ENCODE results near the gene ADM2.
"Not testable (repeated sequence)": the region's sequence is repeated elsewhere in the genome, so short reads cannot be mapped to it uniquely, and the experiment has no call there.

The ADM2 gene

DNA sequence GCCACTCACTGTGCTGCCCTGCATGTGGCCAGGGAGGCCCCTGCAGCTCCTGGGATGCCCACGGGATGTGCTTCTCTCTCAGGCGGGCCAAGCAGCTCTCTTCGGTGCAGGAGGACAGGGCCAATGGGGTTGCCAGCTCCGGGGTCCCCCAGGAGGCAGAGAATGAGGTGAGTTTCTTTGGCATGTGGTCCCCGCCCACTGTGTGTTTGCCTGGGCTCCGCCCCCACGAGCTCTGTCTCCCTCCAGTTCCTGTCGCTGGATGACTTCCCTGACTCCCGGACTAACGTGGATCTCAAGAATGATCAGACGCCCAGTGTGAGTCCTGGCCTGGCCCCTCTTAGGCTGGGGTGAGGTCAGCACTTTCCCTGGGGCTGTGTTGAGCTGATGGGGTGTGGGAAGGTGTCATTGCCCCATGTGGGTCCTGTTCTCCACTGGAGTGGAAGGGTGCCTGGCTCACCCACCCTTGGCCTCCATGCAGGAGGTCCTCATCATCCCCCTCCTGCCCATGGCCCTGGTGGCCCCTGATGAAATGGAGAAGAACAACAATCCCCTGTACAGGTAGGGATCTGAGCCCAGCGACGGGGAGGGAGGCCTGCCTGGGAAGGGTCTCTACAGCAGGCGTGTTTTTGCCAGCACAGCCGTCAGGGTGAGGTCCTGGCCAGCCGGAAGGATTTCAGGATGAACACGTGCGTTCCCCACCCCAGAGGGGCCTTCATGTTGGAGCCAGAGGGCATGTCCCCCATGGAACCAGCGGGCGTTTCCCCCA, 36.3 kb downstream of the ADM2 start:
- no peak overlapping the region for H3K27ac Mint-ChIP-seq (ENCODE audit: low read depth)
- no peaks in the 10 kb centered on the region for H3K27me3 Mint-ChIP-seq
- no peaks in the 10 kb centered on the region for H3K9me3 Mint-ChIP-seq
- H3K4me3 Mint-ChIP-seq: no peak overlapping the region
- H3K36me3 Mint-ChIP-seq (ENCODE audit: insufficient read depth): peaks cover 38% of the 10 kb centered on the region
- no peak for ATAC-seq (replicated peaks; ENCODE audit: extremely low read depth, poor library complexity, severe bottlenecking)
- no peak for DNase-seq (ENCODE audit: low spot score in 2 of 2)
- peaks cover 7% of the 10 kb centered on the region for H3K4me1 Mint-ChIP-seq

DNA sequence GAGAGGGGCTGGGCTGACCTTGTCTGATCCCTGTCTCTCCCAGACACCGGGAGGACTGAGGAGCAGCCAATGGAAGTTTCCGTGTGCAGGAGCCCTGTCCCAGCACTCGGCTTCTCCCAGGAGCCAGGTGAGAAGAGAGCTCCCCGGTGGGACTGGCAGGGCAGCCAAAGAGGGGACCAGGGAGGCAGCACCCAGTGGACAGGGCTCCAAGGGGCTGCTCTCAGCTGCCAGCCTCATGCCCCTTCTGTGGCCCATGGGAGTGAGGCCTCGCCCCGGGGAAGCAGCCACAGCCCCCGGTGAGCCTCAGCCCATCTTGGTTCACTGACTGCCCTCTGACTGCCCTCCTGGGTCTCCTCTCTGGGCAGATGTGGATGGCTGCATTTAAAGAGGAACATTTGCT, 37.3 kb downstream of the ADM2 start:
- H3K9me3 Mint-ChIP-seq: no peaks in the 10 kb centered on the region
- ATAC-seq (replicated peaks; ENCODE audit: extremely low read depth, poor library complexity, severe bottlenecking): no peak
- H3K4me3 Mint-ChIP-seq: no peak overlapping the region
- no peak overlapping the region for H3K27ac Mint-ChIP-seq (ENCODE audit: low read depth)
- no peaks in the 10 kb centered on the region for H3K27me3 Mint-ChIP-seq
- no peak for DNase-seq (ENCODE audit: low spot score in 2 of 2)
- H3K4me1 Mint-ChIP-seq: peaks cover 11% of the 10 kb centered on the region
- H3K36me3 Mint-ChIP-seq (ENCODE audit: insufficient read depth): peaks cover 44% of the 10 kb centered on the region

DNA sequence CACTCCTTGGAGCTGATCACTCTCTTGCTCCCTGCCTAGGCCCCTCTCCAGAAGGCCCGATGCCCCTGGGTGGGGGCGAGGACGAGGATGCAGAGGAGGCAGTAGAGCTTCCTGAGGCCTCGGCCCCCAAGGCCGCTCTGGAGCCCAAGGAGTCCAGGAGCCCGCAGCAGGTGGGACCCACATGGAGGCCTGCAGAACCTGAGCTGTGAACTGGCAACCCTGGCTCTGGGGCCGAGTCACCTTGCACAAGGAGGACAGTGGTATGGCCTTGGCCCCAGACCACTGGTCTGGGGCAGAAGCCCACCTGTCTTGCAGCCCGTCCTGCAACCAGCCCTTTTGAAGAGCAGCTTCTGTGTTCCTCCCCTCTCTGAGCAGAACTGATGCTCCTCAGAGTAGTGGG, 37.8 kb downstream of the ADM2 start:
- ATAC-seq (replicated peaks; ENCODE audit: extremely low read depth, poor library complexity, severe bottlenecking) (no peak), DNase-seq (ENCODE audit: low spot score in 2 of 2) (no peak)
- Mint-ChIP-seq H3K27me3 (no peaks in the 10 kb centered on the region), H3K9me3 (no peaks in the 10 kb centered on the region), H3K27ac (ENCODE audit: low read depth) (no peak overlapping the region), H3K4me3 (no peak overlapping the region), H3K4me1 (peaks cover 12% of the 10 kb centered on the region), H3K36me3 (ENCODE audit: insufficient read depth) (peaks cover 49% of the 10 kb centered on the region)

DNA sequence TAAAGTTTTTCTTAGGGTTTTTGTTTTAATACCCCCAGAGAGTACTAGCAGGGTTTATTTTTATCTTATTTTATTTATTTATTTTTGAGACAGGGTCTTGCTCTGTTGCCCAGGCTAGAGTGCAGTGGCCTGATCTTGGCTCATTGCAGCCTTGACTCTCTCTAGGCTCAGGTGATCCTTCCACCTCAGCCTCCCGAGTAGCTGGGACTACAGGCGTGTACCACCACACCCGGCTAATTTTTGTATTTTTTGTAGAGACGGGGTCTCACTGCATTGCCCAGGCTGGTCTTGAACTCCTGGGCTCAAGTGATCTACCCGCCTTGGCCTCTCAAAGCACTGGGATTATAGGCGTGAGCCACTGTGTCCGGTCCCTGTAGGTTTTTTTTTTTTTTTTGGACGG, 38.8 kb downstream of the ADM2 start:
- not testable (repeated sequence) for DNase-seq (ENCODE audit: low spot score in 2 of 2); ATAC-seq (replicated peaks; ENCODE audit: extremely low read depth, poor library complexity, severe bottlenecking); H3K9me3 Mint-ChIP-seq; H3K27ac Mint-ChIP-seq (ENCODE audit: low read depth); H3K4me3 Mint-ChIP-seq; H3K27me3 Mint-ChIP-seq
- H3K36me3 Mint-ChIP-seq (ENCODE audit: insufficient read depth): peaks cover 54% of the 10 kb centered on the region
- H3K4me1 Mint-ChIP-seq: peaks cover 21% of the 10 kb centered on the region

DNA sequence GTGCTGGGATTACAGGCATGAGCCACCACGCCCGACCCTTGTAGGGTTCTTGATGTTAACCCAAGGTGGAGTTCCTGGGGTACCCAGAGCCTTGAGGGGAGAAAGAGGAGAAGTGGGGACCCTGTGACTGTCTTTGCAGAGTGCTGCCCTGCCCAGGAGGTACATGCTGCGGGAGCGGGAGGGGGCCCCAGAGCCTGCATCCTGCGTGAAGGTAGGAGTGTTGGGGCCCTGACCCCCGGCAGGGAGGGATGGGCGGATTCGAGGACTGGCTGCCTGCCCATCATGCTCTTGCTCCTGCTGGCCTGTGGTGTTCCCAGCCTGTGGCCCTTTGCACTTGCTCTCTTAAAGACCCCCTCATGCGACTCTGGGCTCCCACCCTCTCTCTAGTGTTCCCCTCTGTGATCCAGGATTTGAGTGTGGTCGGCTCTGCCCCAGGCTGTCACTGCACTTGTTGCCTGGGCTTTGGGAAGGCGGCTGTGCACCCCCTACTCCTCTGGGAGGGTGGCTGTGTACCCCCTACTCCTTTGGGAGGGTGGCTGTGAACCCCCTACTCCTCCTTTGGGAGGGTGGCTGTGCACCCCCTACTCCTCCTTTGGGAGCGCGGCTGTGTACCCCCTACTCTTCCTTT, 39.6 kb downstream of the ADM2 start:
- Mint-ChIP-seq H3K4me1 (peaks cover 16% of the 10 kb centered on the region), H3K9me3 (no peaks in the 10 kb centered on the region), H3K36me3 (ENCODE audit: insufficient read depth) (peaks cover 59% of the 10 kb centered on the region), H3K4me3 (no peak overlapping the region), H3K27ac (ENCODE audit: low read depth) (no peak overlapping the region), H3K27me3 (no peaks in the 10 kb centered on the region)
- ATAC-seq (replicated peaks; ENCODE audit: extremely low read depth, poor library complexity, severe bottlenecking) (no peak), DNase-seq (ENCODE audit: low spot score in 2 of 2) (no peak)

DNA sequence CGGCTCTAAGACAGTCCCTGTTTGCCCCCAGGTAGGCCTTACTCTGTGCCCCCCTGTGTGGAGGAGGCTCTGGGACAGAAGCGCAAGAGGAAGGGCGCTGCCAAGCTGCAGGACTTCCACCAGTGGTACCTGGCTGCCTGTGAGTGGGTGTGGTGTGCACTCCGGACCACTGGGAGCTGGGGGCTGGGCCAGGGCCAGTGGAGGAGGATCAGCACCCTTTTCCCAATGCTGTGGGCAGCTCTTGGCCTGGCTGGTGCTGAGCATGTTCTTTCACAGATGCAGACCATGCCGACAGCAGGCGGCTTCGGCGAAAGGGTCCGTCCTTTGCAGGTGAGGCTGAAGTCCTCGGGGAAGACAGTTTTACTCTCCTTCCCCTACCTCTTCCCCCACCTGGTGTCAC, 40.4 kb downstream of the ADM2 start:
- DNase-seq (ENCODE audit: low spot score in 2 of 2): no peak
- Mint-ChIP-seq H3K27me3 (no peaks in the 10 kb centered on the region), H3K4me3 (no peak overlapping the region), H3K27ac (ENCODE audit: low read depth) (peak overlapping the region; percentile 19), H3K9me3 (no peaks in the 10 kb centered on the region), H3K4me1 (peaks cover 16% of the 10 kb centered on the region), H3K36me3 (ENCODE audit: insufficient read depth) (peaks cover 55% of the 10 kb centered on the region)
- ATAC-seq (replicated peaks; ENCODE audit: extremely low read depth, poor library complexity, severe bottlenecking): no peak

DNA sequence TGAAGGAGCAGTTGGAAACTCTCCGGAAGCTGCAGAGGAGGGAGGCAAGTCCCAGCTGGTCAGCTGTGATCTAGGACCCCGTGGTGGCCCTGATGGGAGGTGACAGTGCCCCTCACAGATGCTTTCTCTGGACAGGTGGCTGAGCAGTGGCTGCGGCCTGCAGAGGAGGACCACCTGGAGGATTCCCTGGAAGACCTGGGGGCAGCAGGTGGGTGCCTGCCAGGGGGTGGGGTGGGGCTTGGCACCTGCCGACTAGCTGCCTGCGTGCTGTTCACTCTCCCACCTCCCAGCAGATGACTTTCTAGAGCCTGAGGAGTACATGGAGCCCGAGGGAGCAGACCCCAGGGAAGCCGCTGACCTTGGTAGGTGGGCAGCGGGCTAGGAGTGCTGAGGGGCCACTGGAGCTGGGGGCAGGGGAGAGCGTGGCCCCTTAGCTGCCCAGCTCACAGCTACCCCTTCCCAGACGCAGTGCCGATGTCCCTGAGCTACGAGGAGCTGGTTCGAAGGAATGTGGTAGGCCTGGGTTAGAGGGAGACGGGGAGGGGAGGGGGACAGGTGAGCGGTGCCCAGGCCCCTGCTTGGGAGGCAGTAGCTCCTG, 41.0 kb downstream of the ADM2 start:
- ATAC-seq (replicated peaks; ENCODE audit: extremely low read depth, poor library complexity, severe bottlenecking) (no peak), DNase-seq (ENCODE audit: low spot score in 2 of 2) (no peak)
- Mint-ChIP-seq H3K4me3 (no peak overlapping the region), H3K27ac (ENCODE audit: low read depth) (peak overlapping the region; percentile 19), H3K4me1 (peaks cover 22% of the 10 kb centered on the region), H3K27me3 (no peaks in the 10 kb centered on the region), H3K36me3 (ENCODE audit: insufficient read depth) (peaks cover 57% of the 10 kb centered on the region), H3K9me3 (no peaks in the 10 kb centered on the region)

DNA sequence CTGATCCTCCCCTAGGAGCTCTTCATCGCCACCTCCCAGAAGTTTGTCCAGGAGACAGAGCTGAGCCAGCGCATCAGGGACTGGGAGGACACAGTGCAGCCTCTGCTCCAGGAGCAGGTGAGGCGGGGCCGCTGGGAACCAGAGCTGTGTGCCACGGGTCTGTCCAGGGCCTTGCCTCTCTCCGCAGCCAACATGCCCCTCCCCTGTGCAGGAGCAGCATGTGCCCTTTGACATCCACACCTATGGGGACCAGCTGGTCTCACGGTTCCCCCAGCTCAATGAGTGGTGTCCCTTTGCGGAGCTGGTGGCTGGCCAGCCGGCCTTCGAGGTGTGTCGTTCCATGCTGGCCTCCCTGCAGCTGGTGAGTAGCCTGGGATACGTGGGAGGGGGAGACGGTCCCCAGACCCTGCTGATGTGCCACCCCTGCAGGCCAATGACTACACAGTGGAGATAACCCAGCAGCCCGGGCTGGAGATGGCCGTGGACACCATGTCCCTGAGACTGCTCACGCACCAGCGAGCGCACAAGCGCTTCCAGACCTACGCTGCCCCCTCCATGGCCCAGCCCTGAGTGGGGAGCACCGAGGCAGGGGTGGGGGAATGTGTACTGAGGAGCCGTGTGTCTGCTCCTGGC, 41.6 kb downstream of the ADM2 start:
- H3K4me1 Mint-ChIP-seq: peaks cover 28% of the 10 kb centered on the region
- no peaks in the 10 kb centered on the region for H3K27me3 Mint-ChIP-seq
- DNase-seq (ENCODE audit: low spot score in 2 of 2): no peak
- no peaks in the 10 kb centered on the region for H3K9me3 Mint-ChIP-seq
- no peak overlapping the region for H3K27ac Mint-ChIP-seq (ENCODE audit: low read depth)
- ATAC-seq (replicated peaks; ENCODE audit: extremely low read depth, poor library complexity, severe bottlenecking): no peak
- no peak overlapping the region for H3K4me3 Mint-ChIP-seq
- peaks cover 54% of the 10 kb centered on the region for H3K36me3 Mint-ChIP-seq (ENCODE audit: insufficient read depth)

DNA sequence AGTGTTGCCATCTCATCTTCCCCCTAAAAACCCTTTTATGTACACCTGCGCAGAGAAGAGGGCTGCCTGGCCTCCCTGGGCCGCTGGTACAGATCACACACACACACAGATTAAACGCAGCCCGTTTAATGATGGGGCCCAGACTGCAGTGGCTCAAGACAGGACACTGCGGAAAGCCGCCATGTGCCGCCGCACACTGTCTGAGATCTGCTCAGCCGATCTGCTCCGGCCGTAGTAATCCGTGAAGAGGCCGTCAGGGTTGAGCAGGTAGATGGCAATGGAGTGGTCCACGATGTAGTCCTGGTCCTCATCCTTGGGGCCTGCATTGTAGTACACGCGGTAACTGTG, 42.1 kb downstream of the ADM2 start:
- no peaks in the 10 kb centered on the region for H3K9me3 Mint-ChIP-seq
- no peaks in the 10 kb centered on the region for H3K27me3 Mint-ChIP-seq
- H3K4me1 Mint-ChIP-seq: peaks cover 33% of the 10 kb centered on the region
- H3K36me3 Mint-ChIP-seq (ENCODE audit: insufficient read depth): peaks cover 50% of the 10 kb centered on the region
- no peak for ATAC-seq (replicated peaks; ENCODE audit: extremely low read depth, poor library complexity, severe bottlenecking)
- H3K4me3 Mint-ChIP-seq: peak overlapping the region; percentile 16
- no peak for DNase-seq (ENCODE audit: low spot score in 2 of 2)
- no peak overlapping the region for H3K27ac Mint-ChIP-seq (ENCODE audit: low read depth)

DNA sequence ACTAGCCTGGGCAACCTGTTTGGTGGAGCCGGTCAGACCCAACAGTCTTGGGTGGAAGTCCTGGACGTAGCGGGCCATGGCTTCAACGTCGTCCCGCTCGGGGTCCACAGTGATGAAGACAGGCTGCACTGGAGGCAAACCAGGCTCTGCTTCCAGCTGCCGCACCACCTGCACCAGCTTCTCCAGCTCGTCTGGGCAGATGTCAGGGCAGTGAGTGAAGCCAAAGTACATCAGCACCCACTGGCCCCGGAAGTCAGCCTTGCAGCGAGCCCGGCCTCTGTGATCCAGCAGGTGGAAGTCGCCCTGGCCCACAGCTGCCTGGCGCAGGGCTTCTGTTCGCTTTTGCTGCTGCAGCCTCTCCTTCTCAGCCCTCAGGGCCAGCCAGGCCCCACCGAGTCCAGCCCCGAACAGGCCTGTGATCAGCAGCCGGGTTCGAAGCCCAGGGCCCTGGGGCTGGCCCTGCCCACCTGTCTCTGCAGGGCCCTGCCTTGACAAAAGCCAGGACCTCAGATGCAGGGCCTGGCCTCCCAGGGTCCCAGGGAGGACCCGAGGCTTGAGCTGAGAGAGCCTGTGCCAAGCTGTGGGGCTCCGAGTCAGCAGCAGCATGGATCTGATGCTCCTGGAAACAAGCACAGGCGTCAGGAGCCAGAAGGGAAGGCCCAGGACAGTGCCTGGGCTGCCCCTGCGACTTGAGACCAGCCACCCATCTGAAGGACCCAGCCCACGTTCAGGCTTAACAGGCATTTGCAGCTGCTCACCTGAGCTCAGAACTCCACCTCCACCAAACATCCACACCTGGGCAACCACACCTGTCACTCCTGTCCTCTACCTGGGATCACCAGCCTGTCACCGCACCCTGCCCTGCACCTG, 42.7 kb downstream of the ADM2 start:
- no peaks in the 10 kb centered on the region for H3K9me3 Mint-ChIP-seq
- H3K27ac Mint-ChIP-seq (ENCODE audit: low read depth): peak overlapping the region; percentile 87
- H3K4me3 Mint-ChIP-seq: peak overlapping the region; percentile 85
- no peak for ATAC-seq (replicated peaks; ENCODE audit: extremely low read depth, poor library complexity, severe bottlenecking)
- peaks cover 37% of the 10 kb centered on the region for H3K4me1 Mint-ChIP-seq
- H3K27me3 Mint-ChIP-seq: no peaks in the 10 kb centered on the region
- DNase-seq (ENCODE audit: low spot score in 2 of 2): no peak
- peaks cover 51% of the 10 kb centered on the region for H3K36me3 Mint-ChIP-seq (ENCODE audit: insufficient read depth)

DNA sequence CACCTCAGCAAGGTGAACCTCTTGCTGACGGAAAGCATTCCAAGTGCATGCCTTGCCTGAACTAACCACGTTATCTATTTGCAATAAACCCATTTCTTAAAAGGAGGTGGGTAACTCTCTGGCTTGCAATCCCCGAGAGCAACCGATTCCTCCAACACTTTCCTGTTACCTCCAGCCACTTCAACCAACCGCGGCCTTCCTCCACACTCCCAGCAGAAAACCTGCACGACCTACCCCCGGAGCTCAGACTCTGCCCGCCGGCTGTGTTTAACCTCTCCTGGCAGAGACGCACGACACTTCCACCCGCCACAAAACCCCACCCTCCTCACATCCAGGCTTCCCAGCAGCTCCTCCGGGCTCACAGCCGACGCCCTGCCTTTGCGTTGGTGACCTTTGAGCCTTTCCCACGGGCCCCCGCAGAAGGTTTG, 43.3 kb downstream of the ADM2 start:
- Mint-ChIP-seq H3K27ac (ENCODE audit: low read depth) (peak overlapping the region; percentile 87), H3K4me3 (peak overlapping the region; percentile 85), H3K9me3 (no peaks in the 10 kb centered on the region), H3K36me3 (ENCODE audit: insufficient read depth) (peaks cover 45% of the 10 kb centered on the region), H3K4me1 (peaks cover 37% of the 10 kb centered on the region), H3K27me3 (no peaks in the 10 kb centered on the region)
- no peak for ATAC-seq (replicated peaks; ENCODE audit: extremely low read depth, poor library complexity, severe bottlenecking)
- DNase-seq (ENCODE audit: low spot score in 2 of 2): no peak
